ENCODE measurements around the gene SPOCK3. TPM values are rescaled to one million over a fixed set of nuclear protein-coding genes. Genes with fewer than 3 reads are reported as not detected.

SPOCK3 gene
- total and polyA plus RNA-seq, 2 of the 13 experiments (the other 11 are each of a cell fraction or from before 2014, with no cell fraction given): not detected

DNA sequence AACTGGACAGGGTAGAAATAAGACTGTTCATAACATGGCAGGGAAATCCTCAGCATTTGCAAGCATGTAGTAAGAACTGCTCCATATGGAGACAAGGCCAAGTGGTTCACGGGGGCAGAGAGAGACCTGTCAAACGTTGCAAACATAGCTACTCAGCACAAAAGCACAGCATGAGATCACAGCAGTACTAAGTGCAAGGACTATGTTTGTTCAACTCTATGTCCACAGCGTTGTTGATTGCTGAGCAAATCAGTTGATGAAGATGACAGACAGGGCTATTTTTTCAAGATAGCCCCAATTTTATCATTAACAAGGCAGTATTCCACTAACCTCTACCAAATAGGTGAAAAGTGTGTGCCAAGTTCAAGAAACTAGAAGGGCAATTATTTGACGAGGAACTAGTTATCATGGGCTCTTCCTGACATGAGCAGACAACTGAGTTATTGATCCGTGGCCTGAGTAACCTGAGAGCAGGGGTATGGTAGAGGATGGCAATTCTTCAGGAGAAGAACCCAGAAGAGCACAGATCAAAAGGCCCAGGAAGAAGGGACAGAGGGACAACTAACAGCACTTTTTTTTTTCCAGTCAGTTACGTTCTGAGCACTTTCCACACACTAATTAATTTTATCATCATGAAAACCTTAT lies 57.4 kb downstream of the SPOCK3 start (continued):
- TF ChIP-seq ZNF230 (CRISPR knock-in tag; IDR thresholded peaks at IDR 0.05) (no peak), KDM5A (IDR thresholded peaks at IDR 0.05; ENCODE audit: borderline replicate concordance, low read length) (no peak), KLF15 (CRISPR knock-in tag; IDR thresholded peaks at IDR 0.05; ENCODE audit: borderline replicate concordance) (no peak), ZNF329 (CRISPR knock-in tag; IDR thresholded peaks at IDR 0.05; ENCODE audit: low read depth) (no peak), SOX6 (IDR thresholded peaks at IDR 0.05) (no peak), SOX6 (CRISPR knock-in tag; IDR thresholded peaks at IDR 0.05) (peak; percentile 77), RBM39 (IDR thresholded peaks at IDR 0.05; ENCODE audit: low read depth, low read length, poor library complexity, severe bottlenecking) (no peak), SP140L (CRISPR knock-in tag; IDR thresholded peaks at IDR 0.05; ENCODE audit: borderline replicate concordance) (no peak), ZEB1 (IDR thresholded peaks at IDR 0.05; ENCODE audit: insufficient replicate concordance, low read depth) (no peak), ATAD3A (CRISPR knock-in tag; IDR thresholded peaks at IDR 0.05) (no peak), KDM6A (CRISPR knock-in tag; IDR thresholded peaks at IDR 0.05; ENCODE audit: low read depth) (0 out of 2 replicates have a peak, but pooled peaks have one; percentile 20), ZNF569 (CRISPR knock-in tag; IDR thresholded peaks at IDR 0.05; ENCODE audit: borderline replicate concordance) (no peak), CCDC6 (CRISPR knock-in tag; IDR thresholded peaks at IDR 0.05) (no peak), ZSCAN20 (CRISPR knock-in tag; IDR thresholded peaks at IDR 0.05; ENCODE audit: borderline replicate concordance) (no peak), MEIS1 (CRISPR knock-in tag; IDR thresholded peaks at IDR 0.05; ENCODE audit: borderline replicate concordance) (peak; percentile 95; the same call in 1 of the 2 replicates), BRCA1 (CRISPR knock-in tag; IDR thresholded peaks at IDR 0.05) (no peak), ZNF263 (CRISPR knock-in tag; IDR thresholded peaks at IDR 0.05) (no peak), ZBTB8A (CRISPR knock-in tag; IDR thresholded peaks at IDR 0.05; ENCODE audit: borderline replicate concordance, low read depth) (no peak), ZNF256 (CRISPR knock-in tag; conservative IDR thresholded peaks at IDR 0.05) (no peak), ZNF558 (CRISPR knock-in tag; IDR thresholded peaks at IDR 0.05; ENCODE audit: borderline replicate concordance) (no peak), NR1H2 (CRISPR knock-in tag; IDR thresholded peaks at IDR 0.05; ENCODE audit: borderline replicate concordance, low read depth) (no peak), IRX3 (CRISPR knock-in tag; IDR thresholded peaks at IDR 0.05; ENCODE audit: borderline replicate concordance, low read depth) (no peak), KMT2B (CRISPR knock-in tag; IDR thresholded peaks at IDR 0.05) (no peak; the same call in 1 of the 2 replicates)
- TF ChIP-seq, protein P1, sequence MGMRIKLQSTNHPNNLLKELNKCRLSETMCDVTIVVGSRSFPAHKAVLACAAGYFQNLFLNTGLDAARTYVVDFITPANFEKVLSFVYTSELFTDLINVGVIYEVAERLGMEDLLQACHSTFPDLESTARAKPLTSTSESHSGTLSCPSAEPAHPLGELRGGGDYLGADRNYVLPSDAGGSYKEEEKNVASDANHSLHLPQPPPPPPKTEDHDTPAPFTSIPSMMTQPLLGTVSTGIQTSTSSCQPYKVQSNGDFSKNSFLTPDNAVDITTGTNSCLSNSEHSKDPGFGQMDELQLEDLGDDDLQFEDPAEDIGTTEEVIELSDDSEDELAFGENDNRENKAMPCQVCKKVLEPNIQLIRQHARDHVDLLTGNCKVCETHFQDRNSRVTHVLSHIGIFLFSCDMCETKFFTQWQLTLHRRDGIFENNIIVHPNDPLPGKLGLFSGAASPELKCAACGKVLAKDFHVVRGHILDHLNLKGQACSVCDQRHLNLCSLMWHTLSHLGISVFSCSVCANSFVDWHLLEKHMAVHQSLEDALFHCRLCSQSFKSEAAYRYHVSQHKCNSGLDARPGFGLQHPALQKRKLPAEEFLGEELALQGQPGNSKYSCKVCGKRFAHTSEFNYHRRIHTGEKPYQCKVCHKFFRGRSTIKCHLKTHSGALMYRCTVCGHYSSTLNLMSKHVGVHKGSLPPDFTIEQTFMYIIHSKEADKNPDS (CRISPR knock-in tag; IDR thresholded peaks at IDR 0.05): no peak
- TF ChIP-seq, protein P2, sequence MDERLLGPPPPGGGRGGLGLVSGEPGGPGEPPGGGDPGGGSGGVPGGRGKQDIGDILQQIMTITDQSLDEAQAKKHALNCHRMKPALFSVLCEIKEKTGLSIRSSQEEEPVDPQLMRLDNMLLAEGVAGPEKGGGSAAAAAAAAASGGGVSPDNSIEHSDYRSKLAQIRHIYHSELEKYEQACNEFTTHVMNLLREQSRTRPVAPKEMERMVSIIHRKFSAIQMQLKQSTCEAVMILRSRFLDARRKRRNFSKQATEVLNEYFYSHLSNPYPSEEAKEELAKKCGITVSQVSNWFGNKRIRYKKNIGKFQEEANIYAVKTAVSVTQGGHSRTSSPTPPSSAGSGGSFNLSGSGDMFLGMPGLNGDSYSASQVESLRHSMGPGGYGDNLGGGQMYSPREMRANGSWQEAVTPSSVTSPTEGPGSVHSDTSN (CRISPR knock-in tag; IDR thresholded peaks at IDR 0.05): peak; percentile 56; the same call in 1 of the 2 replicates
